Kidney capillary endothelial cell (primary cell): ENCODE measurements around the gene NCEH1.
"Not testable (repeated sequence)": the region's sequence is repeated elsewhere in the genome, so short reads cannot be mapped to it uniquely, and the experiment has no call there.

Source experiments
- DNase-seq: peaks from one replicate; pipeline ENCODE4 v3.0.0-alpha.2; 2018; ENCODE audit warnings: low spot score

Gene NCEH1

GRCh38 chr3:172675441-172676193 is 35.2 kb downstream of the NCEH1 start:
- peak; percentile 86 for DNase-seq

GRCh38 chr3:172673210-172673679 is 37.6 kb downstream of the NCEH1 start:
- DNase-seq: peak; percentile 72

- DNase-seq: no peak
Observed at GRCh38 chr3:172669021-172669420, 41.8 kb downstream of the NCEH1 start.

GRCh38 chr3:172666873-172667694 is 43.8 kb downstream of the NCEH1 start:
- peak; percentile 86 for DNase-seq

GRCh38 chr3:172666181-172666872 is 44.5 kb downstream of the NCEH1 start:
- DNase-seq: no peak

- not testable (repeated sequence) for DNase-seq
Observed at GRCh38 chr3:172665510-172665909, 45.4 kb downstream of the NCEH1 start.

- not testable (repeated sequence) for DNase-seq
Observed at GRCh38 chr3:172660421-172660820, 50.4 kb downstream of the NCEH1 start.

GRCh38 chr3:172659246-172660002 is 51.4 kb downstream of the NCEH1 start:
- no peak for DNase-seq

- DNase-seq: peak; percentile 93
Observed at GRCh38 chr3:172658344-172659245, 52.3 kb downstream of the NCEH1 start.

GRCh38 chr3:172656602-172657001 is 54.3 kb downstream of the NCEH1 start:
- no peak for DNase-seq

GRCh38 chr3:172655388-172655787 is 55.5 kb downstream of the NCEH1 start:
- no peak for DNase-seq

- no peak for DNase-seq
Observed at GRCh38 chr3:172654470-172654869, 56.4 kb downstream of the NCEH1 start.

- no peak for DNase-seq
Observed at GRCh38 chr3:172653004-172653572, 57.8 kb downstream of the NCEH1 start.

- no peak for DNase-seq
Observed at GRCh38 chr3:172651936-172652625, 58.8 kb downstream of the NCEH1 start.

GRCh38 chr3:172649987-172650386 is 60.9 kb downstream of the NCEH1 start:
- no peak for DNase-seq

- DNase-seq: no peak
Observed at GRCh38 chr3:172648747-172649146, 62.1 kb downstream of the NCEH1 start.

GRCh38 chr3:172647823-172648222 is 63.0 kb downstream of the NCEH1 start:
- no peak for DNase-seq

- no peak for DNase-seq
Observed at GRCh38 chr3:172647080-172647479, 63.8 kb downstream of the NCEH1 start.

- no peak for DNase-seq
Observed at GRCh38 chr3:172646439-172647015, 64.3 kb downstream of the NCEH1 start.
